ENCODE data around the gene SART1.
"Not testable (repeated sequence)": the region's sequence is repeated elsewhere in the genome, so short reads cannot be mapped to it uniquely, and the experiment has no call there.

Gene SART1

DNA sequence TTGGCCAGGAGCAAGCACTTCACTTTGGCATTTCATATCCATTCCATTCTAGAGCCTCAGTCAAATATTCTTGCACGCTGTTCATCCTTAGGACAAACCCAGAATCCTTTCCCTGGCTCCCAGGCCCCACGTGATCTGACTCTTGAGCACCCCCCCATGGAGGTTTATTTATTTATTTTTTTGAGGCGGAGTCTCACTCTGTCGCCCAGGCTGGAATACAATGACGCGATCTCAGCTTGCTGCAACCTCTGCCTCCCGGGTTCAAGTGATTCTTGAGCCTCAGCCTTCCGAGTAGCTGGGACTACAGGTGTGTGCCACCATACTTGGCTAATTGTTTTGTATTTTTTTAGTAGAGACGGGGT lies 29.0 kb upstream of the SART1 start:
- peak; percentile 15 for DNase-seq

DNA sequence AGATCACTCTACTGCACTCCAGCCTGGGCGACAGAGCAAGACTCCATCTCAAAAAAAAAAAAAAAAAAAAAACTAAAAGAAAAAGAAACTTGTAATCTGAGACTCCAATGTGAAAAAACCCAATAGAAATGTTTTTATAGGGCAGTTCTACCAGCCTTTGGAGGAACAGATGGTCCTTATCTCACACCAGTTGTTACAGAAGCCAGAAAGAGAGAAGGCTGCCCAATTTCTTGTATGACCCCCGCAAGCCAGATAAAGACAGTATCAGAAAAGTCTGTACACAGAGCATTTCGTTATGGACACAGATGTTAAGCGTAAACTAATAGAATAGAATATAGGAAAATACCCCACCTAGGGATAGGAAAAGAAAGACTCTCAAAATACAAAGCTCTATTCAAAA lies 27.5 kb upstream of the SART1 start:
- DNase-seq: no peak

DNA sequence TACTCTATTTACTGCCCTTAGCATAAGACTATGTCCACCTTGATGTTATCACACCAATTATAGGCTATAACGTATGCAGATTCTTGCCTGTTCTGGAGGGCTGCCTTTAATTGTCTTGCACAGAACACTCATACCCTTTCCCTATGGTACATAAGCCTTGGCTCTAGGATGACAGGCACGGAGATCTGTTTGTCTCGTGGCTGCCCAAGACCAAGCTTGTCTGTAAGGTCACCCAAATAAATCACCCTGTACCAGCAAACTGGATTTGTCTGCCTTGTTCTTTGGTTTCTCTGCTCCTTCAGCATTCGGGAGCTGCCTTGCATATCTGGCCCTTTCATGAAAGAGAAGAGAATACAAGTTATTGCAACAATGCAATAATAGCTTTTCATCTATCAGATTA lies 23.8 kb upstream of the SART1 start:
- DNase-seq: no peak

DNA sequence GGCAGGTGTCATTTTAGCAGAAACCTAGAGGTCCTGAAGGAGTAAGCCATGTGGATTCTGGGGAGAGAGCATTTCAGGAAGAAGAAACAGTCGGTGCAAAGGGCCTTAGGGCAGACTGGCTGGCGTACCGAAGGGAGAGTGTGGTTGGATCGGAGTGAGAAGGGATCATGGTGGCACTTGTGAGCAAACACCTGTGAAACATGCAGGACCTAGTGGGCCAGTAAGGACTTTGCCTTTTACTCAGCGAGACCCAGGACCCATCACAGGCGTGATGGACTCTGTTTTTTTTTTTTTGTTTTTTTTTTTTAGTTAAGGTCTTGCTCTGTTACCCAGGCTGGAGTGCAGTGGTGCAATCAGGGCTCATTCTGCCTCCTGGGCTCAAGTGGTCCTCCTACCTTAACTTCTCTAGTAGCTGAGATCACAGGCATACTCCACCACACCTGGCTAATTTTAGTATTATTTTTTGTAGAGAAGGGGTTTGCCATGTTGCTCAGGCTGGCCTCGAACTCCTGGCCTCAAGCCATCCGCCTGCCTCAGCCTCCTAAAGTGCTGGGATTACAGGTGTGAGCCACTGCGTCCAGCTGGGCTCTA lies 19.7 kb upstream of the SART1 start:
- no peak for DNase-seq

DNA sequence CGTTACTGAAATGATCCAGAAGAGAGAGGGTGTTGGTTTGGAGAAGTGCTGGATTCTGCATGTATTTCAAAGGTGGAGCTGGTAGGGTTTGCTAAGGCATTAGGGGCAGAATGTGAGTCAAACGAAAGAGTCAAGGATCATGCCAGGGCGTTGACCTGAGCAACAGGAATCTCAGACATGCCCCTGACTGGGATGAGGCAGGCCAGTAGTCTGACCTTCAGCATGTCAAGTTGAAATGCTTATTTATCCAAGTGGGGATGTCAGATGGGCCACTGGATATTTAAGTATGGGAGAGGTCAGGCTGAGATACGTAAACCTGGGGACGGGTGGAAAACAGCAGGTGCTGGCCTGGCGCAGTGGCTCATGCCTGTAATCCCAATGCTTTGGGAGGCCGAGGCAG lies 19.0 kb upstream of the SART1 start:
- DNase-seq: no peak

DNA sequence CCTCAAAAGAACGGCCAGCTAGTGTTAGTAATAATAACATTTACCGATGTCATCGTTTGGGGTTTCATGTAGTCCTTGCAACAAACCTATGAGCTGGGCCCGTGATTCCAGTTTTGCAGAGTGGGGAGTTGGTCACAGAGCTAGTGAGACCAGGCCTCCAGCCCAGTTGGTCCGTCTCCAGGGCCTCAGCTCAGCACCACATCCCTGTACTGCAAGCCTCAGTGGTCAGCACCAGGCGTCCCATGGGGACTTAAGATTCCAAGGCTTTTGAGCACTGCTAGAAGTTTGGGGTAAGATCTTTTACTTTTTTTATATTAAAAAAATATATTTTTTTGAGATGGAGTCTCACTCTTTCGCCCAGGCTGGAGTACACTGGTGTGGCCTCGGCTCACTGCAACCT lies 17.3 kb upstream of the SART1 start:
- no peak for DNase-seq

DNA sequence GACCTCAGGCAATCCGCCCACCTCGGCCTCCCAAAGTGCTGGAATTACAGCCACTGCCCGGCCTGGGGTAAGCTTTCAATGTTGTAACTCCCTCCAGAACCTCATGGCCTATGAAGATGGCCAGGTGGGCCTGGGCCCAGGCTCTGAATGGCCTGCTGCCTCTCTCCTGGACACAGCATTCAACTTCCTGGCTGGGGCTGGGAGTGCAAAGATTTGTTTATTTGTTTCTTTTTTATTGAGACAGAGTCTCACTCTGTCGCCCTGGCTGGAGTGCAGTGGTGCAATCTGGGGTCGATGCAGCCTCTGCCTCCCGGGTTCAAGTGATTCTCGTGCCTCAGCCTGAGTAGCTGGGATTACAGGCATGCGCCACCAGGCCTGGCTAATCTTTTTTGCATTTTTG lies 16.8 kb upstream of the SART1 start:
- no peak for DNase-seq

DNA sequence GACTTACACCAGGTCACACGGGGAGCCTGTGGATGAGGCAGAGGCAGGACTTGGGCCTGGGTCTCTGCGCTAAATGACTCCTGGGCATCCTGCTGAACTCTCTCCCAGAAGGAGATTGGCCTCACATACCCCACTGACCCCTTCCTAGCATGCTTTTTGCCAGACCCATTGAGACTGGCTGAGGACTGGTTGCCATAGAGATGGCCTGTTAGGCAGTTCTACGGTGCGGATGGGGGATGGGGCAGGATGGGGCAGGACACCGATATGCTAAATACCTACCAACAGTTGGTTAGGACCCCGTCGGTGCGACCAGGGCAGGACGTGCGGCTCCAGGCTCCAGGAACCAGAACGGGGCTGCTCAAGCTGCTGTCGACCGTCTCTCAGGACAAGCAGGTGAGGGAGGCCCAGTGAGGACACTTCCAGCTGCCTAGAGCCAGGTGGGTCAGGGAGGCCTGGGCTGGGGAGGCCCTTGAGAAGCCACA lies 16.1 kb upstream of the SART1 start, which contains the start of gene TSGA10IP:
Gene TSGA10IP, plus strand, starts transcription at position 51 of the 482 bp plus-strand sequence. Its CDS starts 196 bp downstream, at position 247.
- no peak for DNase-seq

DNA sequence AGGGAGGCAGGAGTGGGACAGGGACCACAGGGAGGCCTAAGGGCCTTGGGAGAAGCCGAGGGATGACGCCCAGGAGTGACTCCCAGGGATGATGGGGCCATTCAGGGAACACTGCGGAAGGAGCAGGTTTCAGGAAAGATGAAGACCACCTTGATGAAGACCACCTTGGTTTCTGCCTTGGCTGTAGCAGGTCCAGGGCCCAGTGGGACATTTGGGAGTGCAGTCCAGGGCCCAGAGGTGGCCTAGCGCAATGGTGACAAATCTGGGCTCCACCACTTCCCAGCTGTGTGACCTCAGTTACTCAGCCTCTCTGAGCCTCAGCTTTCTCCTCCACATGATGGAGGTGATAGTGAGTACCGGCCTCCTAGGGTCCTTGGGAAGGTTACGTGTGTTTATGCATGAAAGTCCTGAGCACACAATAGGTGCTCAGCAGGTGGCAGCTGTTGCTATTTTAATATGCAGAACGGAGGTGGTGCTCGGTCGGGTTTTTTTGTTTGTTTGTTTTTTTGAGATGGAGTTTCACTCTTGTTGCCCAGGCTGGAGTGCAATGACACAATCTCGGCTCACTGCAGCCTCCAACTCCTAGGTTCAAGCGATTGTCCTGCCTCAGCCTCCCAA lies 15.5 kb upstream of the SART1 start:
- no peak for DNase-seq

DNA sequence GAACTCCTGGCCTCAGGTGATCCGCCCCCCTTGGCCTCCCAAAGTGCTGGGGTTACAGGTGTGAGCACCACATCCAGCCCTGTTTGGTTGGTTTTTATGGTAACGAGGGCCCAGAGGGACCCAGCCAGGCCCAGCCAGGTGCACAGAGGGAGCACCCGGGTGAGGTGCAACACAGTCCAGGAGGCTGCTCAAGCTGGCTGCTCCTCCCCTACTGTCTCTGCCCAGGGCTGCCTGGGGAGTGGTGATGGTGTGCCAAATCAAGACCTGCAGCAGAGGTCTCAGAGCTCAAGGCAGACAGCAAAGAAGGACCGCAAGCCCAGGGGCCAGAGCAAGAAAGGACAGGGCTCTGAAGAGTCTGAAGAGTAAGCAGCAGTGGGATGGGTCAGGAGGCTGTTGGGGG lies 14.9 kb upstream of the SART1 start:
- DNase-seq: no peak

DNA sequence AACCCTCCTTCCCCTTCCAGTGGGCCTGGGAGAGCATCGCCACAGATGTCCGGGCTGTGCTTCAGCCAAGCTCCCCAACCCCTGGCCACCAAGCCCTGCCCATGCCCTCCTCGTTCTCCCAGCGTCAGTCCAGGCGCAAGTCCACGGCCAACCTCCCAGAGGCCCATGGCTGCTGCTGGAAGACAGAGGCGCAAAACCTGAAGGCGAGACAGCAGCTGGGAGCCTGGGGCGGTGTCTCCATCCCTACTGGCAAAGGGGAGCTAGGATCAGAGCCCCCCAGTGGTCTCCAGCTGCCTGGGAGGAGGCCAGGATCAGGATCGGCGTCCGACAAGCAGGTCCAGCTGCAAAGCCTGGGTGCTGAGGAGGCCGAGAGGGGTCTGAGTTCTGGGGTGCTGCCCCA lies 14.4 kb upstream of the SART1 start:
- DNase-seq: no peak

DNA sequence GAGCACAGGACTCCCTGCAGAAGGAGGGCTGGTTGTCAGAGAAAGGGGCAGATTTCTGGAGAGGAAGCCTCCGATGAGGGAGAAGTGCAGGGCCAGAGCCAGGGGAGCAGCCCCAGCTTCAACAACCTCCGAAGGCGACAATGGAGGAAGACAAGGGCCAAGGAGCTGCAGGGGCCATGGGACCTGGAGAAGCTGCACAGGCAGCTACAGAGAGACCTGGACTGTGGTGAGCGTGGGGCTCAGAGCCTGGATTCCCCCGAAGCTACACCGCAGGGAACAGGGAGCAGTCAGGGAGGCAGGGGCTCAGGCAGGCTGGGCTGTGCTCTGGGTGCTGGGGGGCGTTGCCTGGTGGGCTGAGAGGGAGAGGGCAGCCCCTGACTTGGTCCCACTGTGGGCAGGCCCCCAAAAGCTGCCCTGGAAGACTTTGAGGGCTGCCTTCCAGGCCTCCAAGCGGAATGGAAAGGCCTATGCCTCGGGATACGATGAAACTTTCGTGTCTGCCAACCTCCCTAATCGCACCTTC lies 13.9 kb upstream of the SART1 start:
- no peak for DNase-seq

DNA sequence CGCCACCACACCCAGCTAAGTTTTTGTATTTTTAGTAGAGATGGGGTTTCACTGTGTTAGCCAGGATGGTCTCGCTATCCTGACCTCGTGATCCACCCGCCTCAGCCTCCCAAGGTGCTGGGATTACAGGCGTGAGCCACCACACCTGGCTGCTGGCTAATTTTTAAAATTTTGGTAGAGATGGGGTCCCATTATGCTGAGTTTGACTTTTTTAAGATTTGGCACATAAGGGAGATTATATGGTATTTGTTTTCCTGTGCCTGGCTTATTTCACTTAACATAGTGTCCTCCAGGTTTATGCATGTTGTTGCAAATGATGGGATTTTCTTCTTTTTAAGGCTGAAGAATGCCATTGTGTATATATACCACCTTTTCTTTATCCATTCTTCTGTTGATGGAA lies 10.8 kb upstream of the SART1 start:
- not testable (repeated sequence) for DNase-seq

DNA sequence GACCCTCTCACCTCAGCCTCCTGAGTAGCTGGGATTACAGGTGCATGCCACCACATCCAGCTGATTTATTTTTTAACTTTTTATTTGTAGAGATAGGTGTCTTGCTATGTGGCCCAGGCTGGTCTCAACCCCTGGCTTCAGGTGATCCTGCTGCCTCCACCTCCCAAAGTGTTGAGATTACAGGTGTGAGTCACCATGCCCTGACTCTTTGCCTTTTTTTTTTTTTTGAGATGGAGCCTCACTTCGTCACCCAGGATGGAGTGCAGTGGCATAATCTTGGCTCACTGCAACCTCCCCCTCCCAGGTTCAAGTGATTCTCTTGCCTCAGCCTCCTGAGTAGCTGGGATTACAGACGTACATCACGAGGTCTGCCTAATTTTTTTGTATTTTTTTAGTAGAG lies 9.9 kb upstream of the SART1 start:
- DNase-seq: not testable (repeated sequence)

DNA sequence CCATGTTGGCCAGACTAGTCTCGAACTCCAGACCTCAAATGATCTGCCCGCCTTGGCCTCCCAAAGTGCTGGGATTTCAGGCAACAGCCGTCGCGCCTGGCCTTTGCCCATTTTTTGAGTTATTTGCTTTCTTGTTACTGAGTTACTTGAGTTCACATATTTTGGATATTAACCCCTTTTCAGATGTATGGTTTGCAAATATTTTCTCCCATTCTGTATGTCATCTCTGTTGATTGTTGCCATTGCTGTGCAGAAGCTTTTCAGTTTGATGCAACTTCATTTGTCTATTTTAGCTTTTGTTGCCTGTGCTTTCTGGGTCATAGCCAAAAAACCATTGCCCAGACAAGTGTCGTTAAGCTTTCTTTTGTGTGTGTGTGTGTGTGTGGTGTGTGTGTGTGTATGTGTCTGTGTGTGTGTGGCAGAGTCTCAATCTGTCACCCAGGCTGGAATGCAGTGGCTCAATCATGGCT lies 9.4 kb upstream of the SART1 start:
- no peak for DNase-seq

DNA sequence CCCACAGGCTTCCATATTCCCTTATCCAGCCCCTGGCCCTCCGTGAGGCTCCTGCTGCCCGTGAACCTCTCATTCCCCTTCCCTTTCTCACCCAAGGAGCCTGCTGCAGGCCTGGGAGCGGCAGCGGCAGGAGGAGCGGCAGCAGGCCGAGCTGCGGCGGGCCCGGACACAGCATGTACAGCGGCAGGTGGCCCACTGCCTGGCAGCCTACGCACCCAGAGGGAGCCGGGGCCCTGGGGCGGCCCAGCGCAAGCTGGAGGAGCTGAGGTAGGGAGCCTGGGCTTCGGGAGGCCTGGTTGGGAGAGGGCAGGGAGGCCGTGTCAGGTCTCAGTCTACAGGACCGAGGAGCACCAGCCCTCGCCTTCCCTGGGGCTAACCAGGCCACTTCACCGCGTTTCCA lies 8.1 kb upstream of the SART1 start:
- DNase-seq: no peak

DNA sequence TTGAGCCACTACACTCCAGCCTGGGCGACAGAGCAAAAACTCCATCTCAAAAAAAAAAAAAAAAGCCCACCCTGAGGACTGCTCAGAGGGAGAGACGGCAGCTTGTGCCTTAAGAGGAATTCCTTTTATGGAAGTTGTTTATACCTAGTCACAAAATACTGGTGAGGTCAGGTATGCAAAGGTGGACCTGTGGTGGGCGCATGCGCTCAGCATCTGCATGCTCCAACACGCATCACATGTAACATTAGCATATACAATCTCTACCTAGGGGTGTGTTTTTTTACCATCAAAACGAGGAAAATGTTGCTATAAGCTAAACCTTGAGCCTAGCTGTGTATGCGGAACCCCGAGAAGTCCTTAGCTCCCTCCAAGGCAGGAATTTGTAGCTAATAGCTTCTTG lies 6.8 kb upstream of the SART1 start:
- DNase-seq: no peak

DNA sequence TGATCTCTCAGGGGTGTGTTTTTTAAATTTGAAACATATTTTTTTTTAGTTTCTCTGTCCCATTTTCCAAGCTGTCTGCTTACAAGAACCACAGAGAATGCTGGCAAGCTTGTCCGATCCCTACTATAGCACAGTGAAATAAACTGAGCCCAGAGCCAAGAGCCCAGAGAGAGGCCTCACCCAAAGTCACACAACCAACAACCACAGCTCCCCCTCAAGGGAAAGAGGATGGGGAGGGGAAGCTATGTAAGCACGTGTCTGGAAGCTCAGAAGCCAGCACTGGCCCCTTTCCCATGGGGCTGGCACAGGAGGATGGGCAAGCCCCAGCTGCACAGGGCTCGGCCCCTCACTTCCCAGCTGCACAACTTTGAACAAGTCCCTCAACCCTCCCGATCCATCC lies 3.2 kb upstream of the SART1 start:
- no peak for DNase-seq

DNA sequence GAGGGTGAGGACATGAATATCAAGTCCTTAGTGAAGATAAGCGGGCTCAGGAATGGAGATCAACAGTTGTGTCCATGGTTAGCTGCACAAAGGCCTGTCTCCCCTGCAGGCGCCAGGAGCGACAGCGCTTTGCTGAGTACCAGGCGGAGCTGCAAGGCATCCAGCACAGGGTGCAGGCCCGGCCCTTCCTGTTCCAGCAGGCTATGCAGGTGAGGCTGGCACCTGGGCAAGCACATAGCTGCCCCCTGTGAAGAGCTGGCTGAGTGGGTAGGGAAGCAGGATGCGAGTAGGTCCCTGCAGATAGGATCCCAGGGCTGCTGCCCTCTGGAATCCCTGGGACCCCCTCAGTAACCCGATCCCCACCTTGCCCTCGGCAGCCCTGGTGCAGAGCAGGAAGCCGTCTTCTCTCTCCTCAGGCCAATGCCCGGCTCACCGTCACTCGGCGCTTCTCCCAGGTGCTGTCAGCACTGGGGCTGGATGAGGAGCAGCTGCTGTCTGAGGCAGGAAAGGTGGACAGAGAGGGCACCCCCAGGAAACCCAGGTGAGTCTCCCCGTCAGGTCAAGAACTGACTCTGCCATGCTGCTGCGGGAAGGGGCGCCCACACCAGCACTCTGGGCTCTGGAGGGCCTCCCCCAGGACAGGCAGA lies 2.6 kb upstream of the SART1 start:
- DNase-seq: no peak

DNA sequence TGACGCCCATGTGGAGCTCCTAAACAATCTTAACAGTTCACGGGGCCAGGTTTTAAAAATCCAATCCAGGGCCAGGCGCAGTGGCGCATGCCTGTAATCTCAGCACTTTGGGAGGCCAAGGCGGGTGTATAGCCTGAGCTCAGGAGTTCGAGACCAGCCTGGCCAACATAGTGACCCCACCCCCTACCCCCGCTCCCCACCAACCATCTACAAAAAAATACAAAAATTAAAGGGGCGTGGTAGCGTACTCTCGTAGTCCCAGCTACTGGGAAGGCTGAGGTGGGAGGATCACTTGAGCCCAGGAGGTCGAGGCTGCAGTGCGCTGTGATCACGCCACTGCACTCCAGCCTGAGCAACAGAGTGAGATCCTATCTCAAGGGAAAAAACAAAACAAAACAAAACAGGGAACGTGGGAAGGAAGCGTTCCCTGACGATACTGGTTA lies 689 bp upstream of the SART1 start:
- no peak for DNase-seq

DNA sequence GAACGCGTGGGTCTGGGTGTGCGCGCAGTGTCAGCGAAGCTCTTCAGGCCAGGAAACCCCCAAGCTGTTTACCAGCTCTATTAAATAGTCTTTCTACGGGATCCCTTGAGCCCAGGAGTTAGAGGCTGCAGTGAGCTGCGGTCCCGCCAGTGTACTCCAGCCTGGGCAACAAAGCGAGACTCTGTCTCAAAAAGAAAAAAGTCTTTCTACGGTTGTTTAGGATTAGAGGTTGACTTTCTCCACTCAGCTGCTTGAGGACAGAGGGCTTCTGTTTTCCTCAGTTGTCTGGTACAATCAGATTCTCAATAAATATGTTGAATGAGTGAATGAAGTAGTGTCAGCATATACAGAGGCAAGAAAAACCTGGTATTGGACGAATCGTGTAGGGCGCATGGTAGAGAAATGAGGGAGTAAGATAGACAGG lies 619 bp downstream of the SART1 start:
- DNase-seq: no peak

DNA sequence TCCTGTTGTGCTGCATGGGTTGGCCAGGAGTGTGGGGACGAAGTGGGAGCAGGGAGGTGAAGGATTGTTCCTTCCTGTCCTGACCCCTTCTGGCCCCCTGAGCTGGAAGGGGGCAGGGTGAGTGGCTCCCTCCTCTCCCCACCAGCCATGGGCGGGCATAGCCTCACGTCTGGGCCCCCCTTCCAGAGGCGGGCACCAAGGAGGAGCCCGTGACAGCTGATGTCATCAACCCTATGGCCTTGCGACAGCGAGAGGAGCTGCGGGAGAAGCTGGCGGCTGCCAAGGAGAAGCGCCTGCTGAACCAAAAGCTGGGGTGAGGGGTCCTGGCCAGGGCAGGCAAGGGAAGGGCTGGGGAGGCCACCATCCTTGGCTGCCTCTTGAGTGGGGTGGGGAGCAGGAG lies 3.4 kb downstream of the SART1 start:
- no peak for DNase-seq

DNA sequence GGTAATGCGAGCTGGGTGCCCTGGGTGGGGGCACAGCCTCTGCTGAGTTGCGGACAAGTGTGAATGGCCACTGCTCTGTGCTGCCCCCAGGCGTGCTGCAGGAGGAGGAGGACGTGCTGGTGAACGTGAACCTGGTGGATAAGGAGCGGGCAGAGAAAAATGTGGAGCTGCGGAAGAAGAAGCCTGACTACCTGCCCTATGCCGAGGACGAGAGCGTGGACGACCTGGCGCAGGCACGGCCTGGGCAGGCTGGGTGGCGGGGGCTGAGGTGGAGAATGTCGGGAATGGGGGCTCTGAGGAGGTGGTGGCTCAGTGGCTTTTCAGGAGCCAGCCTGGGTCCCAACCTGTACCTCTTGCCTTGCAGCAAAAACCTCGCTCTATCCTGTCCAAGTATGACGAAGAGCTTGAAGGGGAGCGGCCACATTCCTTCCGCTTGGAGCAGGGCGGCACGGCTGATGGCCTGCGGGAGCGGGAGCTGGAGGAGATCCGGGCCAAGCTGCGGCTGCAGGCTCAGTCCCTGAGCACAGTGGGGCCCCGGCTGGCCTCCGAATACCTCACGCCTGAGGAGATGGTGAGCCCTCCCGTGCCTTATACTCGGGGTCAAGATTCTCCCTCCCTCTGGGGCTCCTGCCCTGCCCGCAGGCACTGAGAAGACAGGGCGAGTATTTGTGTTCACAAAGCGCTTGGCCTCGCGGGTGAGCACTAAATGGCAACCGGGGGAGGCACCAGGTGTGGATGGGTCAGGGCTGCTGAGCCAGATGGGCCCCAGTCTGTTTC lies 4.6 kb downstream of the SART1 start:
- no peak for DNase-seq

All from CD4-positive, alpha-beta T cell treated with Interleukin-6 for 4 hours (primary cell).